GM21737 (cell line): Measurements from ENCODE around the gene GNPNAT1.
"Not testable (repeated sequence)": the region's sequence is repeated elsewhere in the genome, so short reads cannot be mapped to it uniquely, and the experiment has no call there.

Experiments
- ATAC-seq: cut with Tn5 transposase; IDR thresholded peaks from one replicate; pipeline ENCODE4 v1.9.1; 2021; ENCODE audit warnings: mild to moderate bottlenecking, moderate library complexity; ENCODE audit not compliant: unreplicated experiment

The GNPNAT1 gene

DNA sequence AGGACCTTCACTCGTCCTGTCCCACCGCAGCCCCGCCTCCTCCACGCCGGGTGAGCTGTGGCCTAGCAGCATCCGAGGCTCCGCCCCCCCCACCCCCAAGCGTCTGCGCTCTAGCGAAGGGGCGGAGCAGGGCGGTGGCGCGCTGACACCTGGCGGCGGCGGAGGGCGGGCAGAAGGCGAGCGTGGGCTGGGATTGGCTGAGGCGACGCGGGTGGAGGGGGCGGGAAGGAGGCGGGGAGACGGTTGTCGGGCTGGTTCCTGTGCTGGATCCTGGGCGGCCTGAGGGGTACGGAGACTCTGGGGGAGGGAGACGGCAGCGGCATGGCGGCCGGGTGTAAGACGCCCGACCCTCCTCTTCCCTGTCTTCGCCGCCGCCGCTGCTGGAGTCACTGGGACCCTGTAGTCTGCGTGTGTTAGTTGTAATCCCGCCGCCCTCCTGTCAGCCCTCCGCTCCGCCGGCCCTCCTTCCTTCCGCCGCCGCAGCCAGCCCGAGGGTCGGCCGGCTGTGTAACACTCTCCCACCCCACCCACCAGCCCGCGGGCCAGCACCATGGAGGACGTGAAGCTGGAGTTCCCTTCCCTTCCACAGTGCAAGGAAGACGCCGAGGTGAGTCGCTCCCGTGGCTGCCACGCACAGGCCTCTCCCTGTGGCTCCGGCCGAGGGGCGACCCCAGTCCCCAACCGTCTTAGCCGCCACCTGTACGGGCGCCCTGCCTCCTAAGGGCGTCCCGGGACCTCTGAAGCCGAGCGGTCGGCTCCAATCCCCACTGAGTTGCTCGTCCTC lies 61.3 kb downstream of the GNPNAT1 start, which contains the start of gene STYX:
Gene STYX (plus strand): TSS at position 242 of the 784 bp plus-strand sequence. CDS start 309 bp downstream, at position 551.
- peak; percentile 92 for ATAC-seq

DNA sequence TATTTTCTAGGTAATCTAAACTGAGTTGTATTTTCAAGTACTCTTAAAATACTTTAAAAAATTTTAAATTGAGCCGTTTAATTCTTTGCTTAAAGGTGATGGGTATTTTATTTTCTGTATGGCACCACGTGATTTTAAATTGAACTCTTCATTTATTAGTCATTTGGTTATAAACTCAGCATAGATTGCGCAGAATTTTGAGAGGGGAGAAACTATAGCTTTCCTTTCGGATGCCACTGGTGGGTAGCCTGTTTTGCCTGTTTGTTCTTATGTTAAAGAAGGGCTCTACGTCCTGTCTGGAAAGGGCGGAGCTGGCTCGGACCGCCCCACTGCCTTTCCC lies 61.9 kb downstream of the GNPNAT1 start:
- ATAC-seq, result no peak

DNA sequence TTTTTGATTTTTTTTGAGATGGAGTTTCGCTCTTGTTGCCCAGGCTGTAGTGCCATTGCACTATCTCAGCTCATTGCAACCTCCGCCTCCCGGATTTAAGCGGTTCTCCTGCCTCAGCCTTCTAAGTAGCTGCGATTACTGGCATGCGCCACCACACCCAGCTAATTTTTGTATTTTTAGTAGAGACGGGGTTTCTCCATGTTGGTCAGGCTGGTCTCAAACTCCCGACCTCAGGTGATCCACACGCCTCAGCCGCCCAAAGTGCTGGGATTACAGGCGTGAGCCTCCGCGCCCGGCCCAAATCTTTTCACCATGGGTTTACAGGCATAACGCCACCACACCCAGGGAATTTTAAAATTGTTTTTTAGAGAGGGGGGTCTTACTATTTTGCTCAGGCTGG lies 62.4 kb downstream of the GNPNAT1 start:
- not testable (repeated sequence) for ATAC-seq

DNA sequence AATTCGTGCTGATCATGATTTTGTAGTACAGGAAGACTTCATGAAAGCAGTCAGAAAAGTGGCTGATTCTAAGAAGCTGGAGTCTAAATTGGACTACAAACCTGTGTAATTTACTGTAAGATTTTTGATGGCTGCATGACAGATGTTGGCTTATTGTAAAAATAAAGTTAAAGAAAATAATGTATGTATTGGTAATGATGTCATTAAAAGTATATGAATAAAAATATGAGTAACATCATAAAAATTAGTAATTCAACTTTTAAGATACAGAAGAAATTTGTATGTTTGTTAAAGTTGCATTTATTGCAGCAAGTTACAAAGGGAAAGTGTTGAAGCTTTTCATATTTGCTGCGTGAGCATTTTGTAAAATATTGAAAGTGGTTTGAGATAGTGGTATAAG lies 63.9 kb downstream of the GNPNAT1 start:
- ATAC-seq, result not testable (repeated sequence)
